GM23338 (cell line): Measurements from ENCODE around the gene DHFR. TPM values are rescaled to one million over a fixed set of nuclear protein-coding genes. Genes with fewer than 3 reads are reported as not detected.

ENCODE experiments used
- ATAC-seq: fragments of 200-7000 bp; cut with Tn5 transposase; 3 replicates; pipeline ENCODE4 v1.9.1; 2020
- DNase-seq: peaks from one replicate; pipeline ENCODE4 v3.0.0-alpha.2; 2015; ENCODE audit warnings: low spot score
- H2AFZ ChIP-seq: fragments of 200-600 bp; sonication (generic); 2 replicates; pipeline ENCODE4 v1.8.0; 2016; ENCODE audit warnings: antibody characterized with exemption, mild to moderate bottlenecking, moderate library complexity
- H3F3A ChIP-seq: fragments of 200-600 bp; sonication (generic); replicated peaks from 2 replicates; pipeline ENCODE4 v1.8.0; 2017; ENCODE audit warnings: antibody characterized with exemption, mixed run types, low read depth
- H3K27ac ChIP-seq: fragments of 200-600 bp; sonication (generic); 2 replicates; pipeline ENCODE4 v1.6.1; 2016; ENCODE audit warnings: low read depth
- H3K27me3 ChIP-seq: fragments of 200-600 bp; sonication (generic); 2 replicates; pipeline ENCODE4 v1.8.0; 2016; ENCODE audit warnings: mild to moderate bottlenecking, mixed run types, moderate library complexity; ENCODE audit not compliant: insufficient read depth
- H3K36me3 ChIP-seq: fragments of 200-600 bp; sonication (generic); 2 replicates; pipeline ENCODE4 v1.8.0; 2016; ENCODE audit warnings: mild to moderate bottlenecking; ENCODE audit not compliant: insufficient read depth
- H3K4me1 ChIP-seq: fragments of 200-600 bp; sonication (generic); 2 replicates; pipeline ENCODE4 v1.8.0; 2016; ENCODE audit warnings: mild to moderate bottlenecking, moderate library complexity; ENCODE audit not compliant: insufficient read depth
- H3K4me2 ChIP-seq: fragments of 200-600 bp; sonication (generic); 2 replicates; pipeline ENCODE4 v1.7.1; 2017; ENCODE audit warnings: mixed run types
- H3K4me3 ChIP-seq: fragments of 200-600 bp; sonication (generic); 2 replicates; pipeline ENCODE4 v1.6.1; 2016; ENCODE audit warnings: mixed run types
- H3K79me2 ChIP-seq: fragments of 200-600 bp; sonication (generic); replicated peaks from 2 replicates; pipeline ENCODE4 v1.8.0; 2017; ENCODE audit warnings: mild to moderate bottlenecking; ENCODE audit not compliant: insufficient read depth
- H3K9me2 ChIP-seq: fragments of 200-600 bp; sonication (generic); 2 replicates; pipeline ENCODE4 v1.8.0; 2017; ENCODE audit not compliant: insufficient read depth
- H4K20me1 ChIP-seq: fragments of 200-600 bp; sonication (generic); replicated peaks from 2 replicates; pipeline ENCODE4 v1.8.0; 2017; ENCODE audit warnings: mild to moderate bottlenecking; ENCODE audit not compliant: insufficient read depth
- H3K27ac Mint-ChIP-seq: 2 replicates; pipeline ENCODE4 v1.8.0; 2020; ENCODE audit warnings: inconsistent platforms, mild to moderate bottlenecking, moderate library complexity, mixed read lengths
- H3K27me3 Mint-ChIP-seq: 3 replicates; pipeline ENCODE4 v1.8.0; 2022; ENCODE audit warnings: low read depth, mild to moderate bottlenecking, moderate library complexity, mixed read lengths, inconsistent platforms; ENCODE audit not compliant: insufficient read depth, poor library complexity
- H3K36me3 Mint-ChIP-seq: 3 replicates; pipeline ENCODE4 v1.8.0; 2021; ENCODE audit warnings: low read depth, mild to moderate bottlenecking, inconsistent platforms, moderate library complexity, mixed read lengths
- H3K4me1 Mint-ChIP-seq: 3 replicates; pipeline ENCODE4 v1.8.0; 2020; ENCODE audit warnings: mild to moderate bottlenecking, inconsistent platforms, mixed read lengths
- H3K4me3 Mint-ChIP-seq: 3 replicates; pipeline ENCODE4 v1.8.0; 2021; ENCODE audit warnings: moderate library complexity, mild to moderate bottlenecking, inconsistent platforms, mixed read lengths
- H3K9me3 Mint-ChIP-seq: 3 replicates; pipeline ENCODE4 v1.8.0; 2020; ENCODE audit warnings: moderate library complexity, mild to moderate bottlenecking, inconsistent platforms, mixed read lengths
- CTCF ChIP-seq, 2 experiments: fragments of 200-600 bp in 1 of 2; sonication (generic) in 1 of 2; conservative IDR thresholded peaks; 2 replicates each; pipeline versions ENCODE4 v1.5.1 to v1.6.1; 2016 to 2017; ENCODE audit warnings: antibody characterized with exemption in 2 of 2, low read depth in 2 of 2, mild to moderate bottlenecking in 2 of 2, moderate library complexity in 1 of 2
- EZH2 ChIP-seq: fragments of 200-600 bp; sonication (generic); IDR thresholded peaks from one replicate; pipeline ENCODE4 v1.8.0; 2017; ENCODE audit warnings: antibody characterized with exemption, mild to moderate bottlenecking, low read depth; ENCODE audit not compliant: unreplicated experiment
- JUNB ChIP-seq: IDR thresholded peaks from one replicate; pipeline ENCODE4 v1.6.1; 2016; ENCODE audit warnings: antibody characterized with exemption; ENCODE audit not compliant: unreplicated experiment
- NANOG ChIP-seq: IDR thresholded peaks from 2 replicates; pipeline ENCODE4 v1.6.1; 2016; ENCODE audit warnings: antibody characterized with exemption, borderline replicate concordance
- POLR2AphosphoS5 ChIP-seq: IDR thresholded peaks from 2 replicates; pipeline ENCODE4 v1.6.1; 2016; ENCODE audit warnings: antibody characterized with exemption, low read depth
- ZNF114 ChIP-seq: fragments of 250-450 bp; sonication (Bioruptor Pico); IDR thresholded peaks from 2 replicates; pipeline ENCODE4 v1.5.0; 2020; ENCODE audit warnings: mild to moderate bottlenecking, moderate library complexity
- ZNF331 ChIP-seq: fragments of 250-450 bp; sonication (Bioruptor Pico); IDR thresholded peaks from 2 replicates; pipeline ENCODE4 v1.5.0; 2020; ENCODE audit warnings: low read depth, mild to moderate bottlenecking, moderate library complexity
- polyA plus RNA-seq: library from polyadenylated mRNA; unstranded; fragments of >200 nt; fragmentation: Nextera tagmentation; extraction: Ambion mirVana; gene quantifications from 2 replicates; pipeline ENCODE4 v1.2.1, GENCODE V29; 2016
- total RNA-seq: library from RNA; depleted of rRNA; stranded (reverse); fragments of >200 nt; shearing (Covaris generic); gene quantifications from 2 replicates; pipeline ENCODE4 v1.2.3, GENCODE V29; 2014
- TF ChIP-seq, protein P1 (sequence below): IDR thresholded peaks from one replicate; pipeline ENCODE4 v1.6.1; 2018; ENCODE audit warnings: antibody characterized with exemption; ENCODE audit not compliant: unreplicated experiment
- TF ChIP-seq, protein P2 (sequence below): IDR thresholded peaks from 2 replicates; pipeline ENCODE4 v1.6.1; 2016; ENCODE audit warnings: antibody characterized with exemption

DHFR gene
- total and polyA plus RNA-seq, 2 experiments from 2014 or later: 56.2 to 95.6 TPM

GRCh38 chr5:80625230-80625629, 29.6 kb downstream of the DHFR start:
- Mint-ChIP-seq H3K27ac (no peak overlapping the region), H3K36me3 (peaks cover 20% of the 10 kb centered on the region), H3K27me3 (peaks cover 2% of the 10 kb centered on the region), H3K4me3 (no peak overlapping the region), H3K9me3 (no peaks in the 10 kb centered on the region), H3K4me1 (no peaks in the 10 kb centered on the region)
- Histone ChIP-seq H3K4me3 (no peak overlapping the region), H3K9me2 (no peaks in the 10 kb centered on the region), H3K36me3 (peaks cover 3% of the 10 kb centered on the region; the same call in 1 of the 2 replicates), H3K27me3 (no peaks in the 10 kb centered on the region), H4K20me1 (no peaks in the 10 kb centered on the region), H3K27ac (no peak overlapping the region), H3K79me2 (no peaks in the 10 kb centered on the region), H2AFZ (no peak overlapping the region), H3K4me1 (no peaks in the 10 kb centered on the region), H3K4me2 (no peak overlapping the region), H3F3A (no peaks in the 10 kb centered on the region)
- no peak for ATAC-seq
- DNase-seq: no peak
- TF ChIP-seq, protein P1, sequence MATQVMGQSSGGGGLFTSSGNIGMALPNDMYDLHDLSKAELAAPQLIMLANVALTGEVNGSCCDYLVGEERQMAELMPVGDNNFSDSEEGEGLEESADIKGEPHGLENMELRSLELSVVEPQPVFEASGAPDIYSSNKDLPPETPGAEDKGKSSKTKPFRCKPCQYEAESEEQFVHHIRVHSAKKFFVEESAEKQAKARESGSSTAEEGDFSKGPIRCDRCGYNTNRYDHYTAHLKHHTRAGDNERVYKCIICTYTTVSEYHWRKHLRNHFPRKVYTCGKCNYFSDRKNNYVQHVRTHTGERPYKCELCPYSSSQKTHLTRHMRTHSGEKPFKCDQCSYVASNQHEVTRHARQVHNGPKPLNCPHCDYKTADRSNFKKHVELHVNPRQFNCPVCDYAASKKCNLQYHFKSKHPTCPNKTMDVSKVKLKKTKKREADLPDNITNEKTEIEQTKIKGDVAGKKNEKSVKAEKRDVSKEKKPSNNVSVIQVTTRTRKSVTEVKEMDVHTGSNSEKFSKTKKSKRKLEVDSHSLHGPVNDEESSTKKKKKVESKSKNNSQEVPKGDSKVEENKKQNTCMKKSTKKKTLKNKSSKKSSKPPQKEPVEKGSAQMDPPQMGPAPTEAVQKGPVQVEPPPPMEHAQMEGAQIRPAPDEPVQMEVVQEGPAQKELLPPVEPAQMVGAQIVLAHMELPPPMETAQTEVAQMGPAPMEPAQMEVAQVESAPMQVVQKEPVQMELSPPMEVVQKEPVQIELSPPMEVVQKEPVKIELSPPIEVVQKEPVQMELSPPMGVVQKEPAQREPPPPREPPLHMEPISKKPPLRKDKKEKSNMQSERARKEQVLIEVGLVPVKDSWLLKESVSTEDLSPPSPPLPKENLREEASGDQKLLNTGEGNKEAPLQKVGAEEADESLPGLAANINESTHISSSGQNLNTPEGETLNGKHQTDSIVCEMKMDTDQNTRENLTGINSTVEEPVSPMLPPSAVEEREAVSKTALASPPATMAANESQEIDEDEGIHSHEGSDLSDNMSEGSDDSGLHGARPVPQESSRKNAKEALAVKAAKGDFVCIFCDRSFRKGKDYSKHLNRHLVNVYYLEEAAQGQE: no peak
- TF ChIP-seq ZNF114 (CRISPR knock-in tag) (no peak), NANOG (no peak), CTCF (conservative IDR thresholded peaks at IDR 0.05; ENCODE audit: low read depth in 2 of 2) (no peak), ZNF331 (no peak)

GRCh38 chr5:80623999-80624398, 30.8 kb downstream of the DHFR start:
- peaks cover 2% of the 10 kb centered on the region; the same call in 1 of the 2 replicates for H3K36me3 ChIP-seq
- DNase-seq: no peak
- H3K27ac Mint-ChIP-seq: no peak overlapping the region

More at GRCh38 chr5:80623999-80624398, 30.8 kb downstream of the DHFR start:
- H3K79me2 ChIP-seq: no peaks in the 10 kb centered on the region
- H3K27me3 Mint-ChIP-seq: peaks cover 2% of the 10 kb centered on the region
- H3F3A ChIP-seq: no peaks in the 10 kb centered on the region
- no peak for ATAC-seq
- H3K4me1 Mint-ChIP-seq: no peaks in the 10 kb centered on the region
- H3K4me1 ChIP-seq: no peaks in the 10 kb centered on the region
- H2AFZ ChIP-seq: no peak overlapping the region
- H3K36me3 Mint-ChIP-seq: peaks cover 9% of the 10 kb centered on the region; the same call in 2 of the 3 replicates
- no peaks in the 10 kb centered on the region for H3K27me3 ChIP-seq
- no peaks in the 10 kb centered on the region for H3K9me2 ChIP-seq
- TF ChIP-seq POLR2AphosphoS5 (no peak), NANOG (no peak), EZH2 (no peak), CTCF (conservative IDR thresholded peaks at IDR 0.05; ENCODE audit: low read depth in 2 of 2) (no peak), JUNB (no peak), ZNF331 (no peak)
- TF ChIP-seq, protein P1: no peak
- TF ChIP-seq, protein P2, sequence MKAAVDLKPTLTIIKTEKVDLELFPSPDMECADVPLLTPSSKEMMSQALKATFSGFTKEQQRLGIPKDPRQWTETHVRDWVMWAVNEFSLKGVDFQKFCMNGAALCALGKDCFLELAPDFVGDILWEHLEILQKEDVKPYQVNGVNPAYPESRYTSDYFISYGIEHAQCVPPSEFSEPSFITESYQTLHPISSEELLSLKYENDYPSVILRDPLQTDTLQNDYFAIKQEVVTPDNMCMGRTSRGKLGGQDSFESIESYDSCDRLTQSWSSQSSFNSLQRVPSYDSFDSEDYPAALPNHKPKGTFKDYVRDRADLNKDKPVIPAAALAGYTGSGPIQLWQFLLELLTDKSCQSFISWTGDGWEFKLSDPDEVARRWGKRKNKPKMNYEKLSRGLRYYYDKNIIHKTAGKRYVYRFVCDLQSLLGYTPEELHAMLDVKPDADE: no peak
- no peak overlapping the region for H3K4me3 Mint-ChIP-seq
- no peaks in the 10 kb centered on the region for H3K9me3 Mint-ChIP-seq
- no peak overlapping the region for H3K27ac ChIP-seq
- H3K4me3 ChIP-seq: no peak overlapping the region
- H4K20me1 ChIP-seq: no peaks in the 10 kb centered on the region
- no peak overlapping the region for H3K4me2 ChIP-seq
